HG03159 (cell line): ENCODE measurements around the gene SCUBE1.

ENCODE experiments used
- ATAC-seq: cut with Tn5 transposase; IDR thresholded peaks from one replicate; pipeline ENCODE4 v1.9.1; 2021; ENCODE audit warnings: mild to moderate bottlenecking, moderate library complexity; ENCODE audit not compliant: unreplicated experiment

SCUBE1 gene

DNA sequence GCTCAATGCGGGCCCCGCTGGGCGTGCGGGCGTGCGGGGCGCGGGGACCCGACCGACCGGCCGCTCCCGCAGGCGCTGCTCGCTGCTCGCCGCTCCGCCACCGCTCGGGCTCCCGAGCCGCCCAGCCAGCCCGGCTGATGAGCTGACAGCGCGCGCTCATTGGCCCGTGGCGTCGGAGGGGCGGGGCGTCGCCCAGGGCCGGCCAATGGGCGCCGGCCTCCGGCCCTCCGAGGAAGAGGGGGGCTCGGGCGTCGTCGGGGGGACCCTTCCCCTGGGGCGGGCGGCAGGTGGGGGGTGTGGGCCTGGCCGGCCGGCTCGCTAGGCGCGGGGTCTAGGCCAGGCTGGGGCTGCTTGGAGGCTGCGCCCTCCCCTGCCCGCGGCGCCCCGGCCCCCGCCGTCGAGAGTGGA is at the start of gene SCUBE1:
Gene SCUBE1 (minus strand): TSS at position 111 of the 408 bp plus-strand sequence. CDS start 111 bp downstream, outside the sequence.
- no peak for ATAC-seq

DNA sequence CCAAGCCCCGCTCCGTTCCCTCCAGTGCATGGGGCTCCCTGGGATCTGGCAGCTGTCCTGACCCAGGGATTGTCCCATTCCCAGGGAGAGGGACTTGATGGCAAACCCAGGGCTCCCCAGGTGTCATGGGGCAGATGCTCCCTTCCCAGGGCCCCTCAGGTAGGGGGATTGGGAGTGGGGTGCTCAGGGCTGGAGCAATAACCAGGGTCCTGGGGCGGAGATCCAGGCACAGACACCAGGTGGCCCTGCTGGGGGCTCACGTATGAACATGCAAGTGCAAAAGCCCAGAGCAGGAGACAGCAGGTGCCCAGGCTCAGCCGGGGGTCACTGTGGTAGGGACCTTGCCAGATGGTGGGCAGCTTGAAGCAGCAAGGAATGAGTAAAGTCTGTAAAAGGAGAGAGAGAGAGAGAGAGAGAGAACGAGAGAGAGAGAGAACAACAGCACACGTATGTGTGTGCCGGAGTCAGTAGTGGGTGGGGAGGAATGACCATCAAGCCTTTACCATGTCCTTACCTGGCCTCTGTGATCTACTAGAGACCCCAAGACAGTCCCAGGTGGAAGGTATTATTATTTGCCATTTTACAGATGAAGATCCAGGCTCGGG is 49.3 kb upstream of the SCUBE1 start:
- ATAC-seq: no peak

DNA sequence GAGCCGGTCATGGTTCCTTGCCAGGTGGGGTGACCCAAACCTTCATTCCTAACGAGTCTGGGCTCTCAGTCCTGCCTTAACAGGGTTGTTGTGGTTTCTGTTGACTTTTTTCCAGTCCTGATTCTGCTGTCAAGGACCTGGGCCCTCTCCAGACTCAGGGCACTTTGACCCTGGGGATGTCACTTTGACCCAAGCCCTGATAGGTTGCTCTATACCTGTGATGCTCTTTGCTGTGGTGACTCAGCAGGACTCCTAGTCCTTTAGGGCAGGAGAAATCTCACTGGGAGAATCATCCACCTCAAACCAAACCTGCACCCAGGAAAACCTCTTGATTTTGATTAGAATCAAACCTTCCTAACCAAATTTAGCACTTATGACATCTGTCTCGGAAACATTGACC is 48.1 kb upstream of the SCUBE1 start:
- ATAC-seq: no peak

DNA sequence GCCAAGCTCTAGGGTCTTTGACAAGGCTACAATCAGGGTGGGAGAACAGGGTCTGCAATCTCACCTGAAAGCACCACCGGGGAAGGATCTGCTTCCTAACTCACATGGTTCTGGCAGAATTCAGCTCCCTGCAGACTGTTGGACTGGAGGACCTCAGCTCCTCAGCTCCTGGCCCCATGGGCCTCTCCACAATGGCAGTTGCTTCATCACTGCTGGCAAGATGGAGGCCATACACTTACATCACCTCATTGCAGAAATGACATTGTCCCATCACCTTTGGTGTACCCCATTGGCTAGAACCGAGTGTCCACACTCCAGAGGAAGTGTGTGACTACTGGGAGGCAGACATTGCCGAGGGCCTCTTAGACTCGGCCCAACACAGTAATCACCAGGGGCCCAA is 47.7 kb upstream of the SCUBE1 start:
- ATAC-seq: no peak

DNA sequence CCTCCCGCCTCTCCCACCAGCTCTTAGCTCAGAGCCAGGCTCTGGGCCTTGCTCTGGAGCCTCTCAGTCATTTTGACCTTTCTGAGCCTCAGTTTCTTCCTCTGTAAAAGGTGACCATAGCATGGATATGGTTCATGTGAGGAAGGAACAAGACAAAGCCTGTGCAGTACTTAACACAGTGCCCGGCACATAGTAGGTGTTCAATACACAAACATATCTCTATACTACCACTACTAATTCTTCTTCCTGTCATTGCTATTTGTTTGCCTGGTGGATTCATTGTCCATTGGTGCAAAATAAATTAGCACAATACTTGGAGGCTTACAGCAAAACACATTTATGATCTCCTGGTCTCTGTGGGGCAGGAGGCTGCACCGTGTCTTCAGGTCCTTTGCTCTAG is 47.0 kb upstream of the SCUBE1 start:
- no peak for ATAC-seq

DNA sequence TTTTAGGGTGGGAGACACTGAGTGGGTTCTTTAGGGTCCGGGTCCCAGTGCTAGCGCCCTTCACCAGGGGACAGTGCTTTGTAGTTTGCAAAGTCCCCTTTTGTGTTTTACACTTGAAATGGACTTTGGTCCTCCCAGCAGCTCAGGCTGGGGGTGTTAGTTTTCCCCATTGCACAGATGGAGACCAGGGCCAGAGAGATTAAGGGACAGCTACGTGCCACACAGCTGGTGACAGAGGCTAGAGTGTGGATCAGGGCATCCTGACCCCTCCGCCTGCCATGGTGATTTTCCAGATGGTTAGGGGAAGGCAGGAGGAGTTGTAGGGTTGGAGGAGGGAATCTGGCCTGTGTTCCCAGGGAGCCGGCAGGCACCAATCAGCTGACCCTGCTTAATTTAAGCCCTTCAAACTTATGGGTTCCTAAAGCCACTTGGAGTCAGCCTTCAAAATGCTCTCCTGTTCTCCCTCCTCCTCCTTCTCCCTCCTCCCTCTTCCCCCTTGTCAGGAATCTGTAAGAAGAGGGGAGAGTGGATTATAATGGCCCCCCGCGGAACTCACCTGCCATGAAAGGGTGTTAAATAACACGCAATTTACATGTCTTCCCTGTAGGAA is 46.2 kb upstream of the SCUBE1 start:
- ATAC-seq: no peak

DNA sequence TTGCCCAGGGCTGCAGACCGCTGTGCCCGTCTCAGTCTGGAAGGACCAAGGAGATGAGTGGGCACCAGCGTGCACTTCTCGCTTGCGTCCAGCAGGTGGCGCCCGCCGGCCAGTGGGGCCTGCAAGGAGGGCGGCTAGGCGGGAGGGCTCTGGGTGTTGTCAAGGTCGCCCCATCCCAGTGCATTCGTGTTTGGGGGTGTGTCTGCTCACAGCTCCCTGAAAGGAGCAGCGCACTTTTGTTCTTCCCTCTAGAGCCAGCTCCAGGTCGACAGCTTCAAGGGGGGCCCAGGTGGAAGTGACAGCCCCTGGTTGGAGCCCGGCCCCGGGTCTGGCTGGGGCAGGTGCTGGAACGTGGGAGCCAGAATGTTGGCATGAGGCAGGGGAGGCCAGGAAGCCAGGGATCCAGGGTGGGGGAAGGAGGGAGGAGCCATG is 45.3 kb upstream of the SCUBE1 start:
- no peak for ATAC-seq

DNA sequence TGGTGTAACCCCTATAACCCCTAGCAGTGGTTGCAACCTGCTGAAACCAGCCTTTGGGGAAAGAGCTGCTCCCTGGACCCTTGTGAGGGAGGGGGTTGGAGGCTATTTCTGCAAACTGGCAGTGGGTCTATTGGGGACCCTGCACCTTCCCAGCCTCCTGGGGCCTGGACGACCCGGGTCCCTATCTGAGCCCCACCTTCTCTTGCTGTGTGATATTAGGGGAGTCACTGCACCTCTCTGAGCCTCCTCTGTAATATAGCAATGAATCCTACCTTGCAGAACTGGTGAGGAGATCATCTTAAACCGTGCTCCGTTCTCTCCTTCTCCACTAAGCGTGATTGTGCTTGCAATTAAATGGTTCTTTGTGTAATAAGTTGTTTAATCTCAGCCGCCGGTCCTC is 44.6 kb upstream of the SCUBE1 start:
- no peak for ATAC-seq

DNA sequence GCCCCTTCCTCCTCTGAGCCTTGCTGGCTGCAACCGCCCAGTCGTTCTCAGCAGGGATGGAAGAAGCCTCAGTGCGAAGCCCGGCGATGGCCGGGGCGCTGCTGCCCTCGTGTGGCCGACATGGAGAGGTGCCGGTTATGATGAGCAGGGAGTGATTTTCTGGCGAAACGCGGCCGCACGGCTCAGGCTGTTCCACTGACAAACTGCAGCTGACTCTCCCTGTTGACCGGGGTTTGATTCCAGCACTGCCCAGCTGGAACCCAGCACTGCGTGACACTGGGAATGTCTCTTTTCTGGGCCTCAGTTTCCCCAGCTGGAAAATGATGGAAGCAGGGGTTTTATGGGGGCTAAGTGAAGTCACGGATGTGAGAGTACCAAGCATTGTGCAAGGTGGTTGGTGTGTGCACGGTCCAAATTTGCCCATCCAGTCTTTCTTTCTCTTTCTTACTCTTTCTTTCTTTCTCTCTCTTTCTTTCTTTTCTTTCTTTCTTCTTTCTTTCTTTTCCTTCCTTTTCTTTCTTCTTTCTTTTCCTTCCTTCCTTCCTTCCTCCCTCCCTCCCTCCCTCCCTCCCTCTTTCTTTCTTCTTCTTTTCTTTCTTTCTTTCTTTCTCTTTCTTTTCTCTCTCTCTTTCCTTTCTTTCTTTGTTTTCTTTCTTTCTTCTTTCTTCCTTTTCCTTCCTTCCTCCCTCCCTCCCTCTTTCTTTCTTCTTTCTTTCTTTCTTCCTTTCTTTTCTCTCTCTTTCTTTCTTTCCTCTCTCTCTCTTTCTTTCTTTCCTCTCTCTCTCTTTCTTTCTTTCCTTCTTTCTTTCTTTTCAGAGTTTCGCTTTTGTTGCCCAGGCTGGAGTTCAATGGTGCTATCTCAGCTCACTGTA is 42.8 kb upstream of the SCUBE1 start:
- ATAC-seq: no peak

DNA sequence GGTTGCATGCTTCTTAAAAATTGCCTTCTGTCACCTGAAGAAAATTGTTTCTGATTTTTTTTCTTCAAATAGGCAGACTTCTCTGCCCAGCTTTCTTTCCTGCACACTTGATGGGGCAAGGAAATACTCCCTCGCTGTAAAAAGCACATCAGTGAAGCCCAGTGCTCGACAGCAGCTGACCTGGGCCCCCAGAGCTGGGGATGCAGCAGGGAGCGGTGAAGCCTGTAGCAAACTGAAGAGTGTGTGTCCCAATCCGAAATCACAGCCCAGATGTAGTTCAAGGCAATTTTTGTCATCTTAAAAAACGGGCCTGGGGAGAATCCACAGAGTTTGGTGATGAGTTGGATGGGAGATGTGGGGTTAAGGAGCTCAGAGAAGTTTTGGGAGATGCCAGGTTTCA is 41.7 kb upstream of the SCUBE1 start:
- no peak for ATAC-seq

DNA sequence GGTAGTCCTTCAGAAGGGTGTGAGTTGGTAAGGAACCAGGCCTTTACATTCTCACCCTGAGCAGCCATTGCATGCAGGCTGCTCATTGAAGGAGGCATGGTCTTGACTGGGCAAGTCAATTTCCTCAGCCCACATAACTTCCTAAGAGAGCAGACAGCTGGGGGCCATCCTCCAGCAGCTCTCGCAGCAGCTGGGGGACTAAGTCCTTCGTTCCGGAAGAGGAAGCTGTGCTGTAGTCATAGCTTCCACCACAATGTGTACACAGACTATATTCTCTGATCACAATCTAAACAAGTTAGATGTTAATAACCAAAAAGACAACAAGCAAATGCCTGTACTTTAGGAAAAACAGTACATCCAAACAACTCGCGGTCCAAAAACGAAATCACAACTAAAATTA is 38.5 kb upstream of the SCUBE1 start:
- ATAC-seq: no peak

DNA sequence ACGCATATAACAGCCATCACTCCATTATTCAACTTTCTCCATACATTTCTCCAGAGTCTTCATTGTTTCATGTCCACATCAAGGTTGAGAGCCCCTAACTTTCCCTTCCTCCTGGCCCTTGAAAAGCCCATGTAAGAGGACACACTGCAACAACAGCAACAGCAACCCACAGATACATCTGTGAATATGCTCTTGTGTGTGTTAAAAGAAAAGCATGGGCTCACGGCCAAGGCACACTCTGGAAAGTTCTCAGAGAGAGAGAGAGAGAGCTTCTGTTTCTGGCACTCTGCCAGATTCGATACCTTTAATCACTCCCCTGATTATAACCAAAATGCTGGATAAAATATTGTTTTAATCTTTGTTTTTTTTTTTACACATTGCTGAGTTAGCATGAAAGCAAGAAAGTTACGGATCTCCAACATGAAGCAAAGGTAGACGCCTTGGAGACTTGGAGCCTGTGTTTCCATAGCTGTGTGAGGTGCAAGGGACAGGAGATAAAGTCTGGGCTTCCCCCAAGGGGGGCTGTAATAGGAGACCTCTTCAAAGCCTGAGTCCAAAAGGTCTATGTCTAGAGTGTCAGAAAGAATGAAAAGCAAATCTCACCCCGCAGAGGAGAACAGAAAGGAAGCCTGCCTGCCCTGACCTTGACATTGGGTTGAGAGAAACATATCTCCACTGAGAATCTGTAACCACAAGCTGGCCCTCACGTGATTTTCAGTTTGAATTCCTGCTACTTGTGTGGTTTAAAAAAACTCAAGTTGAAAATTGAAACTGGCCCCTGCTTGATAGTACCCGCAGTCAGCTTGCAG is 34.9 kb upstream of the SCUBE1 start:
- ATAC-seq: no peak

DNA sequence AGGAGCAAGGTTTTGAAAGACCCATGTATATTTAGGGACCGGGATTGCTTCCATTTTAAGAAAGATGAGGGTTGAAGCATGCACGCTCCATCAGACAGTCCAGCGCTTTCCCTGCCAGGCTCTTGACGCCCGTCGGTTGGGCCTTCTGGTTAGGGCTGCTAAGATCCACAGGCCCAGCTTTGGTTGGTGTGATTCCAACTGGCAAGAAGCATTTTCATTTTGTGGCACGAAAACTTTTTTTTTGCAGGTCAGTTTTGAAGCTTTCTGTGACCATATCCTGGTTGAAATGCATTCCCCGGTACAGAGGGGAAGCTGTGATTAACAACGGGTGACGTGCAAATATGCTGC is 34.4 kb upstream of the SCUBE1 start:
- no peak for ATAC-seq

DNA sequence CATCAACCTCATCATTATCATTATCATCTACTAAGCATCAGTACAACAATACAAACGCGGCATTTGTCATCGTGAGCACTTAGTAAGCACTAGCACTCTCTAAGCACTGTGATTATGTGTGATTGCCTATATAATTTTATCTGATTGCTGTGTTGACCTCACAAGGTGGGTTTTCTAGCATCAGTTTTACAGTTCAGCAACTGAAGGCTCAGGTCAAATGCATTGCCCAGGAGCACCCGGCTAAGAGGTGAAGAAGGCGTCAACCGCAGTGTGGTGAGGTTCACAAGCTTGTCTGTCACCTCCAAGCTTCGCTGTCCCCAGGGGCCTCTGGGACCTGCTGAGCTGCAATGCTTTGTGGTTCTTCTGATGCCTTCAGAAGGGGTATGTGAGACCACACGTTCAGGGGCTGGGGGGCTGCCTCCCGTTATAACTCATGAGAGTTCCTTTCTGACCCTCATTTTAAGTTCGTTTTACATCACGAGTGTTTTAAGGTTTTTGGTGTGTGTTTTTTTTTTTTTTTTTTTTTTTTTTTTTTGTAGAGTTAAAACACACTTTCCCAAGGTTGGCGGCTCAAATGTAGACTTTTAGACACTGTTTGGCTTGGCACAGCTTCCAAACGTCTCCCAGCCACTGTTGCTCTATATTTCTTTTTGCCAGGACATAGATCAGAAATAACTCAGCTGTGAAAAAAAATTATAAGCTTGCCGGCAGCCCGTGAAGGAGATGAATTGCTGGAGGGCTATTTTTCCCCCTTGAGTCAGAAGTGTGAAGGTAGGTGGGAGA is 33.8 kb upstream of the SCUBE1 start:
- no peak for ATAC-seq

DNA sequence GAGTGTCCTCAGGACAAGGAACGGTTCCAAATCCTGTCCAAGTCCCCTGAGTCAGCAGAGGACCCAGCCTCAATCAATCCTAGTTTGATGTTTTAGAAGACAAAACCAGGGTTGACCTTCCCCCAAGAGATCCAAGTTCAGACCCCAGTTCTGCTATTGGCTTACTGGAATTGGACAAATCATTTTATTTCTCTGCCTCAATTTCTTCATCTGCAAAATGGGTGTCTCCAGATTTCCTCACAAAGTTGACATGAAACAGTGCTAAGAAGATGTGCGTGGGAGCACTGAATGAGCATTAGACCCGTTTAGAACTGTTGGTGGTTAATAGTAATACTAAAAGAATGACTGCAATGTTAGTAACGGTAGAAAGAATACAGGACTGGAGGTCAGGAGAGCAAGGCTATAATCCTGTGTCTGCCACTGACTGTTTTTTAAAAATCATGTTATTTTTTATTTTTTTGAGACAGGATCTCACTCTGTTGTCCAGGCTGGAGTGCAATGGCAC is 32.8 kb upstream of the SCUBE1 start:
- no peak for ATAC-seq

DNA sequence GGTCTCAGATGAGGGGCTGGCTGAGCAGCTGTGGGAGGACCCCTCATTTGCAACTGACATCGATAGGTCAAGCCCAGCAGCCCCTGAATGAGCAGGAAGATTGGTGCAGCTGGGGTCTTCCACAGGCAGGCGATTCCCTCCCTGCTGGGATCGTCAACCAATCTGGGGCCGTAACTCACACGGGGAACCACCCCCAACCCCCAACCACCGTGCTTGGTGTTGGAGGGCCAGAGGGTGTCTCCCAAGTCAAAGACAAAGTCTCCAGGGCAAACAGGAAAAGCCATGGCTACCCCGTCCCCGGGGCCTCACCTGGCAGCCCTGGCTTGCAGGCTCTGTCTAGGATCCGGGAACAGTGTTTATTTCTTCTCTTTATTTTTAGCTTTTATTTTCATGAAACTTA is 26.9 kb upstream of the SCUBE1 start:
- no peak for ATAC-seq

DNA sequence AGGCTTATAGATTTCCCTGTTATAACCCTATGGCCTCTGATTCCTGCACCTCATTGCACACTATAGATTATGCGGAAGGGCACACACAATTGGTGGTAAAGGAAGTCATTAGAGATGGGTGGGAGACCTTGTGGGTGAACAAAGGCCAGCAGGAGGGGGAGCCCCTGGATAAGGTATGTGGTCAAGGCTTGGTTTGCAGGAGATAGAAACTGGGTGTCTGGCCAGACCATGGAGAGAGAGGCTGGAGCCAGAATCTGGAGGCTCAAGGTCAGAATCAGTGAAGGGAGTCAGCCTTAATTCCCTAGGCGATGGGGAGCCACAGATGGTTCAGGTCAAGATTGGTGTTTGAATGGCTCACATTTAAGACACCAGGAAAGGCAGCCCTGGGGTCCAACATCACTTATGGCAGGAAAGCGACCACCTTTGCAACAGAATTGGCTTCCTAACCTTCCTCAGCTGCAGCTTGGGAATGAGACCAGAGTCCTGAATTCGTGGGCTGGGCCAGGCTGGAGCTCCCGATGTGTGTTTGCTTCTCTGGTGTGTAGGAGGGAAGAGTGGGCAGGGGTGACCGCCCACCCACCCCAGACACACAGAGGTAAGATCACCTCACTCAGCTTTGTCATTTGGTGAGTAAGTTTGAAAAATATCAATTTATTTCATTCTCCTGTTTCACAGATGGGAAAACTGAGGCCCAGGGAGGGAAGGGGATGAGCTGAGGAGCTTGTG is 22.7 kb upstream of the SCUBE1 start:
- ATAC-seq: no peak

DNA sequence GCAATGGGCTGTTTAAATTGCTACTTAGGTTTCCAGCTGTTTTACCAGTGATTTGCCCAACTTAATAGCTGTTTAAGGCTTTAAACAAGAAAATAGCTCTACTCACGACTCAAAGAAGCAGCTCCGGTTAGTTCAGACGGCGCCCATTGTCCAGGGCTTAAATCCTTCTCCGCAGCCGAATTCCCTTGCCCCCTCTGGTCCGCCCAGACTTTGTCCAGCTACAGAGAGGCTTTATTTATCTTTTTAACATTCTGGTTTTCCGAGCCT is 20.9 kb upstream of the SCUBE1 start:
- no peak for ATAC-seq

DNA sequence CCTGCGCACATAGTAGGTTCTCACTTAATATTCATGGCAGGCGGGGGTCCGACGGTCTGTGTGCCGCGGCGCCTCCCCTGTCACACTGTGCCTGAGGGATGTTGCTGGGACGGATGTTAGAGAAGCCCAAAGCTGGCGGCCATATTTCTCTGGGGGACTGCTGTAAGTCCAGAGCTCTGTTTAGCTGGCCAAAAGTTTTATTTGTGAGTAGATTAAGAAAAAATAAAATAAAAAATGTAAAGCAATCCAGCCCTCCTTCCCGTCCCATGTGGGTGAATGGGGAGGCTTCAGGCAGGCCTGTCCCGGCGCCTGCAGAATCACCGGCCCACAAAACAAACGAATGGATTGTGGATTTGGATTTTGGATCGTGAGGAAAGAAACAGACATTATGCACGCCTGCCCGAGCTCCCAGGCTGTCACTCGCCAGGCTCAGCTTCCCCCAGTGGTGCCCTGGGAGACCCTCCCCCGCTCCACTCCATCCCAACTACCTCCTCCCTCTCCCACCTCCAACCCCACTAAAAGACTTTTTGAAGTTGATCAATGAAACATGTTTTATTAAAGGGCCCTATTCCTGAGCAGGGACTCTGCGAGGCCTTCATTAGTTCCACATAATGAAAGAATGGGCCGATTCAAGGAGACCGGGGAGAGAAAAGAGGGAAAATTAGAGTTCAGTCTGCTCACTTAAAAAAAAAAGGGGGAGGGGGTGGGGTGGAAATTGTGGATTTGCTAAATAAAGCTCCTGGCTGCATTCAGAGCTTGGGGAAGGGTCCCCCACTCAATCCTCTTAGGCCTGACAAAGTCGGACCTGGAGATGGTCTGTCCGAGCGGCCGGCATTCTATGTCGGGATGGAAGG is 20.4 kb upstream of the SCUBE1 start:
- ATAC-seq: no peak
